ENCODE data around the gene ZNG1B. TPM values are rescaled to one million over a fixed set of nuclear protein-coding genes. Genes with fewer than 3 reads are reported as not detected.
"Not testable (repeated sequence)": the region's sequence is repeated elsewhere in the genome, so short reads cannot be mapped to it uniquely, and the experiment has no call there.

Gene ZNG1B
- total and polyA plus RNA-seq, 2 of the 13 experiments (the other 11 are each of a cell fraction or from before 2014, with no cell fraction given), result 33.8 to 72.2 TPM

GRCh38 chr2:113508187-113508586, 70.7 kb downstream of the ZNG1B start:
- H3K79me2 ChIP-seq (ENCODE audit: insufficient read depth, low read length); H3K4me1 ChIP-seq (ENCODE audit: insufficient read depth, low read length); H3K4me2 ChIP-seq (ENCODE audit: low read depth, low read length); intact Hi-C loops (cut with micrococcal nuclease; ENCODE audit: unreplicated experiment); H4K20me1 ChIP-seq (ENCODE audit: insufficient read depth, low read length); H3K27me3 ChIP-seq (ENCODE audit: control insufficient read depth in 1 of 2, insufficient read depth in 2 of 2, low read length in 2 of 2); H3K27ac ChIP-seq (ENCODE audit: extremely low read length, insufficient read depth, low read length); H3K36me3 ChIP-seq (replicated peaks in 1 of 2; ENCODE audit: control insufficient read depth in 1 of 2, insufficient read depth in 2 of 2, low read length in 2 of 2); H3K9ac ChIP-seq (ENCODE audit: insufficient read depth, low read depth, low read length); in situ Hi-C loops (cut with HindIII; ENCODE audit: extremely low pct_ligation_motif_present, low pct_unique_long_range_greater_than_20kb); H3K4me3 ChIP-seq (replicated peaks in 1 of 3; ENCODE audit: insufficient read depth in 1 of 3, low read depth in 2 of 3, low read length in 3 of 3); H3K9me3 ChIP-seq (ENCODE audit: low read length); BruUV-seq (replicated peaks); DNase-seq (ENCODE audit: low spot score); POLR2A ChIA-PET; FAIRE-seq; H2AFZ ChIP-seq (ENCODE audit: low read length); CTCF ChIA-PET (ENCODE audit: low intra/inter-chr PET ratio, low total read pairs); ATAC-seq: not testable (repeated sequence)
- 21% methylated on average over 11 of the region's 11 CpGs for WGBS (ENCODE audit: low lambda C conversion rate)

- intact Hi-C loops (cut with micrococcal nuclease; ENCODE audit: unreplicated experiment); H3K9me3 ChIP-seq (ENCODE audit: low read length); H3K79me2 ChIP-seq (ENCODE audit: insufficient read depth, low read length); H3K4me2 ChIP-seq (ENCODE audit: low read depth, low read length); H3K4me1 ChIP-seq (ENCODE audit: insufficient read depth, low read length); H3K9ac ChIP-seq (ENCODE audit: insufficient read depth, low read depth, low read length); H3K27me3 ChIP-seq (ENCODE audit: control insufficient read depth in 1 of 2, insufficient read depth in 2 of 2, low read length in 2 of 2); H3K4me3 ChIP-seq (replicated peaks in 1 of 3; ENCODE audit: insufficient read depth in 1 of 3, low read depth in 2 of 3, low read length in 3 of 3); H2AFZ ChIP-seq (ENCODE audit: low read length); CTCF ChIA-PET (ENCODE audit: low intra/inter-chr PET ratio, low total read pairs); BruUV-seq (replicated peaks); H3K27ac ChIP-seq (ENCODE audit: extremely low read length, insufficient read depth, low read length); POLR2A ChIA-PET; FAIRE-seq; H3K36me3 ChIP-seq (replicated peaks in 1 of 2; ENCODE audit: control insufficient read depth in 1 of 2, insufficient read depth in 2 of 2, low read length in 2 of 2); ATAC-seq; H4K20me1 ChIP-seq (ENCODE audit: insufficient read depth, low read length); in situ Hi-C loops (cut with HindIII; ENCODE audit: extremely low pct_ligation_motif_present, low pct_unique_long_range_greater_than_20kb); DNase-seq (ENCODE audit: low spot score): not testable (repeated sequence)
- WGBS (ENCODE audit: low lambda C conversion rate), result 56% methylated on average over 1 of the region's 3 CpGs
These were observed 73.4 kb downstream of the ZNG1B start for GRCh38 chr2:113510913-113511312.

- H3K9me3 ChIP-seq (ENCODE audit: low read length); DNase-seq (ENCODE audit: low spot score); ATAC-seq; FAIRE-seq; in situ Hi-C loops (cut with HindIII; ENCODE audit: extremely low pct_ligation_motif_present, low pct_unique_long_range_greater_than_20kb); BruUV-seq (replicated peaks); H3K27ac ChIP-seq (ENCODE audit: extremely low read length, insufficient read depth, low read length); H4K20me1 ChIP-seq (ENCODE audit: insufficient read depth, low read length); H2AFZ ChIP-seq (ENCODE audit: low read length); H3K27me3 ChIP-seq (ENCODE audit: control insufficient read depth in 1 of 2, insufficient read depth in 2 of 2, low read length in 2 of 2); intact Hi-C loops (cut with micrococcal nuclease; ENCODE audit: unreplicated experiment); CTCF ChIA-PET (ENCODE audit: low intra/inter-chr PET ratio, low total read pairs); H3K4me3 ChIP-seq (replicated peaks in 1 of 3; ENCODE audit: insufficient read depth in 1 of 3, low read depth in 2 of 3, low read length in 3 of 3); H3K4me1 ChIP-seq (ENCODE audit: insufficient read depth, low read length); POLR2A ChIA-PET; H3K36me3 ChIP-seq (replicated peaks in 1 of 2; ENCODE audit: control insufficient read depth in 1 of 2, insufficient read depth in 2 of 2, low read length in 2 of 2); H3K79me2 ChIP-seq (ENCODE audit: insufficient read depth, low read length); H3K9ac ChIP-seq (ENCODE audit: insufficient read depth, low read depth, low read length); H3K4me2 ChIP-seq (ENCODE audit: low read depth, low read length): not testable (repeated sequence)
- WGBS (ENCODE audit: low lambda C conversion rate), result 70% methylated on average over 14 of the region's 14 CpGs
These were observed 74.4 kb downstream of the ZNG1B start for GRCh38 chr2:113511859-113512258.

GRCh38 chr2:113515457-113515856, 78.0 kb downstream of the ZNG1B start:
- H3K36me3 ChIP-seq (replicated peaks in 1 of 2; ENCODE audit: control insufficient read depth in 1 of 2, insufficient read depth in 2 of 2, low read length in 2 of 2); H3K27ac ChIP-seq (ENCODE audit: extremely low read length, insufficient read depth, low read length); BruUV-seq (replicated peaks); H3K27me3 ChIP-seq (ENCODE audit: control insufficient read depth in 1 of 2, insufficient read depth in 2 of 2, low read length in 2 of 2); H4K20me1 ChIP-seq (ENCODE audit: insufficient read depth, low read length); POLR2A ChIA-PET; CTCF ChIA-PET (ENCODE audit: low intra/inter-chr PET ratio, low total read pairs); ATAC-seq; H3K79me2 ChIP-seq (ENCODE audit: insufficient read depth, low read length); intact Hi-C loops (cut with micrococcal nuclease; ENCODE audit: unreplicated experiment); H2AFZ ChIP-seq (ENCODE audit: low read length); H3K4me1 ChIP-seq (ENCODE audit: insufficient read depth, low read length); DNase-seq (ENCODE audit: low spot score); H3K4me2 ChIP-seq (ENCODE audit: low read depth, low read length); FAIRE-seq; H3K9me3 ChIP-seq (ENCODE audit: low read length); H3K9ac ChIP-seq (ENCODE audit: insufficient read depth, low read depth, low read length); in situ Hi-C loops (cut with HindIII; ENCODE audit: extremely low pct_ligation_motif_present, low pct_unique_long_range_greater_than_20kb); H3K4me3 ChIP-seq (replicated peaks in 1 of 3; ENCODE audit: insufficient read depth in 1 of 3, low read depth in 2 of 3, low read length in 3 of 3): not testable (repeated sequence)
- WGBS (ENCODE audit: low lambda C conversion rate), result 33% methylated on average over 8 of the region's 8 CpGs
